Measurements from ENCODE around the gene VGF. TPM values are rescaled to one million over a fixed set of nuclear protein-coding genes. Genes with fewer than 3 reads are reported as not detected.
"Not testable (repeated sequence)": the region's sequence is repeated elsewhere in the genome, so short reads cannot be mapped to it uniquely, and the experiment has no call there.

Gene VGF
- total and polyA plus RNA-seq, 2 donors (not counting 3 experiments of a cell fraction or from before 2014, with no cell fraction given) = 0.03 TPM; not detected in 1

DNA sequence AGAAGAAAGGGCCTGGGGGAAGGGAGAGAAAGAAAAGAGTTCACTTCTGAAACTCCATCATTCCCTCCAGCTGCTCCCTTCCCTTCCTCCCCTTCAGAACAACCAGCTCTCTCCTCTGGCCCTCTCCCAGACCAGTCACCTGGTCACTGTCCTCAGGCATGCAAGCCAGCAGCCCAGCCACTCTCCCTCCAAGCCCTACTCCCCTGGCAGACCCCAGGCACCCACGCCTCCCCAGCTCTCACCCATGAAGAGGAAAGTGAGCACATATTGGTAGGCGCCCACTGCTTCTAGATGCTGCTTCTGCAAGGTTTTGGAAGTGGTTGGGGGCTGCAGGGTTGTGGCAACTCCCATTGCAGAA is 35.1 kb upstream of the VGF start:
- Histone ChIP-seq H3K4me2 (ENCODE audit: insufficient read depth, low read length) (no peak overlapping the region), H3K36me3 (ENCODE audit: control insufficient read depth in 2 of 2, extremely low read depth in 1 of 2, insufficient read depth in 2 of 2, low read length in 2 of 2) (no peaks in the 10 kb centered on the region), H3K9me3 (replicated peaks; ENCODE audit: control insufficient read depth, insufficient read depth, low read length) (no peaks in the 10 kb centered on the region), H3K9me1 (replicated peaks; ENCODE audit: control insufficient read depth, extremely low read depth, insufficient read depth, low read length) (no peaks in the 10 kb centered on the region), H4K20me1 (replicated peaks; ENCODE audit: control insufficient read depth, extremely low read depth, insufficient read depth, low read length) (no peaks in the 10 kb centered on the region), H3K79me2 (ENCODE audit: control insufficient read depth, insufficient read depth, low read length) (no peaks in the 10 kb centered on the region), H2AFZ (ENCODE audit: low read depth, low read length) (no peak overlapping the region), H3K4me3 (replicated peaks in 1 of 3; ENCODE audit: insufficient read depth in 1 of 3, low read depth in 1 of 3, low read length in 3 of 3) (no peak overlapping the region), H3K27ac (ENCODE audit: insufficient read depth, low read depth, low read length) (no peak overlapping the region), H3K4me1 (ENCODE audit: control insufficient read depth, extremely low read depth, insufficient read depth, low read length) (peaks cover 5% of the 10 kb centered on the region), H3K27me3 (ENCODE audit: control insufficient read depth in 2 of 2, insufficient read depth in 2 of 2, low read length in 2 of 2) (peaks cover 28 to 29% of the 10 kb centered on the region in 2 experiments), H3K9ac (replicated peaks; ENCODE audit: extremely low read depth, insufficient read depth, low read length) (no peak overlapping the region)
- BruUV-seq (replicated peaks) = no TSS peak
- dilution Hi-C loops (cut with MboI; ENCODE audit: extremely low pct_ligation_motif_present, low sequenced_read_pairs) (no loop called here), intact Hi-C loops (cut with micrococcal nuclease) (no loop called here)
- no peak for FAIRE-seq
- TF ChIP-seq MYC (IDR thresholded peaks at IDR 0.05; ENCODE audit: low read depth, low read length) (no peak), EZH2 (IDR thresholded peaks at IDR 0.05; ENCODE audit: borderline replicate concordance, low read depth, low read length, severe bottlenecking) (no peak), GATA2 (IDR thresholded peaks at IDR 0.05; ENCODE audit: insufficient read depth, insufficient read length, low read depth, low read length) (no peak), JUN (IDR thresholded peaks at IDR 0.05; ENCODE audit: borderline replicate concordance, insufficient read depth, insufficient read length, low read depth) (no peak), POLR2A (IDR thresholded peaks at IDR 0.05; ENCODE audit: low read depth, low read length) (no peak), FOS (IDR thresholded peaks at IDR 0.05; ENCODE audit: borderline replicate concordance, insufficient read depth, low read length) (no peak), POLR2AphosphoS5 (IDR thresholded peaks at IDR 0.05; ENCODE audit: insufficient read depth, low read depth, low read length) (no peak)
- TF ChIP-seq, protein P1, sequence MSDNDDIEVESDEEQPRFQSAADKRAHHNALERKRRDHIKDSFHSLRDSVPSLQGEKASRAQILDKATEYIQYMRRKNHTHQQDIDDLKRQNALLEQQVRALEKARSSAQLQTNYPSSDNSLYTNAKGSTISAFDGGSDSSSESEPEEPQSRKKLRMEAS (IDR thresholded peaks at IDR 0.05; ENCODE audit: insufficient read depth, insufficient read length) = no peak
- TF ChIP-seq, protein P2, sequence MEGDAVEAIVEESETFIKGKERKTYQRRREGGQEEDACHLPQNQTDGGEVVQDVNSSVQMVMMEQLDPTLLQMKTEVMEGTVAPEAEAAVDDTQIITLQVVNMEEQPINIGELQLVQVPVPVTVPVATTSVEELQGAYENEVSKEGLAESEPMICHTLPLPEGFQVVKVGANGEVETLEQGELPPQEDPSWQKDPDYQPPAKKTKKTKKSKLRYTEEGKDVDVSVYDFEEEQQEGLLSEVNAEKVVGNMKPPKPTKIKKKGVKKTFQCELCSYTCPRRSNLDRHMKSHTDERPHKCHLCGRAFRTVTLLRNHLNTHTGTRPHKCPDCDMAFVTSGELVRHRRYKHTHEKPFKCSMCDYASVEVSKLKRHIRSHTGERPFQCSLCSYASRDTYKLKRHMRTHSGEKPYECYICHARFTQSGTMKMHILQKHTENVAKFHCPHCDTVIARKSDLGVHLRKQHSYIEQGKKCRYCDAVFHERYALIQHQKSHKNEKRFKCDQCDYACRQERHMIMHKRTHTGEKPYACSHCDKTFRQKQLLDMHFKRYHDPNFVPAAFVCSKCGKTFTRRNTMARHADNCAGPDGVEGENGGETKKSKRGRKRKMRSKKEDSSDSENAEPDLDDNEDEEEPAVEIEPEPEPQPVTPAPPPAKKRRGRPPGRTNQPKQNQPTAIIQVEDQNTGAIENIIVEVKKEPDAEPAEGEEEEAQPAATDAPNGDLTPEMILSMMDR (IDR thresholded peaks at IDR 0.05; ENCODE audit: extremely low read depth in 1 of 2, insufficient read depth in 1 of 2, low read depth in 1 of 2, low read length in 2 of 2) = no peak
- ChIA-PET CTCF (interaction anchor here (1.1 to 1.7 kb wide), 3 partner anchors 8 to 82 kb away, joined by 4 to 10 read pairs (median 4); no protein-coding TSS in a partner anchor), POLR2A (interaction anchor here (0.6 kb wide), 1 partner anchor 29 kb away, joined by 5 read pairs; no protein-coding TSS in a partner anchor)
- no peak for DNase-seq (ENCODE audit: low read depth, low spot score)

GRCh38 chr7:101199522-101199921 is 34.2 kb upstream of the VGF start:
- DNase-seq (ENCODE audit: low read depth, low spot score); H3K9me3 ChIP-seq (replicated peaks; ENCODE audit: control insufficient read depth, insufficient read depth, low read length); H3K4me2 ChIP-seq (ENCODE audit: insufficient read depth, low read length); H4K20me1 ChIP-seq (replicated peaks; ENCODE audit: control insufficient read depth, extremely low read depth, insufficient read depth, low read length); dilution Hi-C loops (cut with MboI; ENCODE audit: extremely low pct_ligation_motif_present, low sequenced_read_pairs); H3K36me3 ChIP-seq (ENCODE audit: control insufficient read depth in 2 of 2, extremely low read depth in 1 of 2, insufficient read depth in 2 of 2, low read length in 2 of 2); H3K79me2 ChIP-seq (ENCODE audit: control insufficient read depth, insufficient read depth, low read length); intact Hi-C loops (cut with micrococcal nuclease); H3K9ac ChIP-seq (replicated peaks; ENCODE audit: extremely low read depth, insufficient read depth, low read length); BruUV-seq (replicated peaks); H3K4me3 ChIP-seq (replicated peaks in 1 of 3; ENCODE audit: insufficient read depth in 1 of 3, low read depth in 1 of 3, low read length in 3 of 3); H2AFZ ChIP-seq (ENCODE audit: low read depth, low read length); POLR2A ChIA-PET; H3K27ac ChIP-seq (ENCODE audit: insufficient read depth, low read depth, low read length); H3K4me1 ChIP-seq (ENCODE audit: control insufficient read depth, extremely low read depth, insufficient read depth, low read length); FAIRE-seq; H3K9me1 ChIP-seq (replicated peaks; ENCODE audit: control insufficient read depth, extremely low read depth, insufficient read depth, low read length): not testable (repeated sequence)
- CTCF ChIA-PET = interaction anchor here (1.2 kb wide), 2 partner anchors 83 to 91 kb away, joined by 3 read pairs; no protein-coding TSS in a partner anchor
- peaks cover 28 to 29% of the 10 kb centered on the region in 2 experiments for H3K27me3 ChIP-seq (ENCODE audit: control insufficient read depth in 2 of 2, insufficient read depth in 2 of 2, low read length in 2 of 2)

Data from endothelial cell of umbilical vein (primary cell).